ENCODE measurements around the gene GLRA3.
"Not testable (repeated sequence)": the region's sequence is repeated elsewhere in the genome, so short reads cannot be mapped to it uniquely, and the experiment has no call there.

The GLRA3 gene

DNA sequence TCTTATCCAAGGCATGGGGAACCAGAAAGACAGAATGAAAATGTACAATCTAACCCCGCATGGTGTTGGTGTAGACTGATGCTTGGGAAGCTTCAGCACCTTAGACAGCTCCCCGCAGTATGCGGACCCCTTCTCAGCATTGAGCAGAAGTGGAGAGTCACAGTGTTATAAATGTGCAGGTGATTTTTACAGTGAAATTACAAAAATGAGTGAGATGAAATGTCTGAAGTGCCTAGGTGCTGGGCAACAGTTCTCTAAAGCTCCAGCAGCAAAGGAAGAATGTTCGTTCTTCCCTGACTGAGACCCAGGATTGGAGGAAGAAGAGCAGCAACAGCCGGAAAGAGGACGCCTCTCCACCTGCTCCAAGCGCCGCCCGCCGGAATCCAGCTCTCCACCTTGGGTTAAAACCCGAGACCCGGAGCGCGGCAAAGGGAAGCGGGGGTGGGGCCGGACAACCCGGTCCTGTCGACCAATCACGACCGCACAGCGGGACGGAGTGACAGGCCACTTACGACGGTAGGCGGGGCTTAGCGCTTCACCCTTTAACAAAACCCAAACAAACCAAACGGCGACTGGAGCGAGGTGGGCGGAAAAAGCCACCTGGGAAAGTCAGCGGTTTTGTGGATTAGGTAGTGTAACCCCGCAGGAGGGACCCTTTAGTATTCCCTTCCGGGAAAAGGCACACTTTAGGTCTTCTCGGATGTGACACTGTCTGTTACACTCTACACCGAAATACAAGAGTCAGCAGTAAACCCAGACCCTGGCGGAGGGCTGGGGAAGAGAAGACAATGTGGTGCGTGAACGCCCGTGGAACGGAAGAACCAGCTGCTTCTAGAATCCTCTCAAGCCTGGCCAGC lies at the start of gene GLRA3:
GLRA3 (minus strand) TSS at position 403 of the 857 bp plus-strand sequence. CDS start 436 bp downstream, outside the sequence.
- DNase-seq = no peak

- no peak for DNase-seq
These were observed 45.9 kb upstream of the GLRA3 start for GRCh38 chr4:174874898-174875297.

- no peak for DNase-seq
These were observed 44.9 kb upstream of the GLRA3 start for GRCh38 chr4:174873931-174874330.

- DNase-seq = not testable (repeated sequence)
These were observed 44.1 kb upstream of the GLRA3 start for GRCh38 chr4:174873146-174873545.

DNA sequence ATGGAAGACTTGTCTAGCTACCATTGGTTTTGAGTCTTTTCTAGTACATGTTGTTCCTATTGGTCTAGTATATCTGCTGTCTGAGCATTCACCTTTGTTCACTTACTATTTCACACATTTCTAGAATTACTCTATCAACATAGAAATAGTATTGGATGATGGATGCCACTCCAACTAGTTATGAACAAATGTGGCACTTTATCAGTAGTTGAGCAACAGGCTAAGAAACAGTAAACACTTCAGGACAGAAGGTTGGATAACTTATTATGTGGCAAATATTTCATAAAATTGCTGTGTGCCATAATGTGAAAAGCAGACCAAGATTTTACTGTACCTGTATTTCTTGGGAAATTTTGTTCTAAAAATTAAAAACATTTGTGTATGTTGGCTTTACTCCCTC lies 42.4 kb upstream of the GLRA3 start:
- DNase-seq = no peak

DNA sequence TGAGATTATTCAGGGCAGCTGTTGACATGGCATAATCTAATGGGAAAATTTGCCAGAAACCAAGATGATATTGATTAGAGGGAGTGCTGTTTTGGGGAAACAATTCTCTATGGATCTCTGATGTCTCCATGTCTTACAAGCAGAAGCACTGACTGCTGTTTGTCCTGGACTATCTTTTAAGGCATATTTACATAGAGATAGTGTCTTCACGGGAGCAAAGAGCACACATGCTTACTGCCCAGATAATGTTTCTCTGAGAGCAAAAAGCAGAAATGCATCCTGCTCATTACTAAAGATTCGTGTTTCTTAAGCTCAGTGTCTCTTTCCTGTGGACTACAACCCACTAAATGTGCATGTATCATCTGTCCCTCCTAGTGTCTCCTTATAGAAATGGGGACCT lies 41.3 kb upstream of the GLRA3 start:
- DNase-seq = no peak

GRCh38 chr4:174869339-174869738 lies 40.3 kb upstream of the GLRA3 start:
- no peak for DNase-seq

- DNase-seq = no peak
These were observed 38.9 kb upstream of the GLRA3 start for GRCh38 chr4:174867903-174868302.

DNA sequence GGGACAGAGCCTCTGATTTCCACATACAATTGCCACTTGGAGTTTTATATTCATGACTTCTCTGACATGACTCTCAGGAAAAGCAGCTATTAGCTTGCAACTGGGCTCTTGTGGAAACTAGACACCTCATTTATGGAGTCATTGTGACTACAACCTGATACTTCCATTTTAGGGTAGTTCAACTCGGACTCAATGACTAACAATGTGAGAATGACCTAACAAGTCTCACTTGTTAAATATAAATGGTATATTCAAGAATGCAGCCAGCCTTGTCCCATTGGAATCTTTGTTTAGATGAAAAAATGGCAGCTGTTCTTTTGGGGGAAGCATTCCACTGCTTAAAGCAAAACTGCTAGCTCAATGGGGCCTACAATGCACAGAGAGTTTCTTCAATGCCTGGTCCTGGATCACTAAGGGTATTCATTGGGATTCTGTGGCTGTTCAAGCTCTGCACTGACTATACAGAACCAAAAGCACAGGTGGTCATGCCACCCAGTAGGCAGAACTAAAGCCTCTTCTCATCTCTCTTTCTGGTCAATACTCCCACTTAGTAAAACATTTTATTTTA lies 36.5 kb upstream of the GLRA3 start:
- no peak for DNase-seq

DNA sequence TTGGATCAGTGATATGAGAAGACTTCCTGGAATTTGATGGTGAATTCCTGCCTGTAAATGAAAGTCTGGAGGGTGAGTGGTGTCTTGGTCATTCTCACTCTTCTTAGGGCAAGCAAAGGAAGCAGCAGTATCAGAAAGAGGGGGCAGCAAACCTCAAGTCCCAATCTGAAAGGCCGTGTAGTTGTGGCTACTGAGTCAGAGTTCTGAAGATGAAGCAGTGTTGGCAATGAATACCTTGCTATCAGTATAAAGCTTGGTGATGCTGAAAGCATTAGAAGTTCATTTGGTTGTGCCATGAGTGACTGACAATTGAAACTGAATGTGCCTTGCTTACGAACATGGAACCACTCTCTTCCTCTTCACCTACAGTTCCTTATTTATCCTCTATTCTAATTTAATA lies 35.0 kb upstream of the GLRA3 start:
- no peak for DNase-seq

DNA sequence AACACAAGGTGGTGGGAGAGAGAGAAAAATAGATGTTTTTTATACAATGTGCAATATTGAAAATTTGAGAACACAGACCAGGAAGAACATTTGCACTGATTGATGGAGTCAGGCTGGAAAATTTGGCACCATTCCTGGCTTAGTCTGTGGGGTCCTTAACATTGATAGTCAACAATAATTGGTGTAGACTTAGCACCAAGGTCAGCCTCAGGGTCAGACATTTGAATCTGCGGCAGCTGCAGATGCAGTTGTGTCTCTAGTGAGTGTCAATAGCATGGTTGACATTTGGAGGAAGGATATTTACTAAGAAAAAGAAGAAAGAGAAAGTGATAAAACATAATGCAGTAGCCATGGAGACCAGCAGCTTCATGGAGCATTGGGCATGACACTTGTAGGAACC lies 31.5 kb upstream of the GLRA3 start:
- DNase-seq = no peak

DNA sequence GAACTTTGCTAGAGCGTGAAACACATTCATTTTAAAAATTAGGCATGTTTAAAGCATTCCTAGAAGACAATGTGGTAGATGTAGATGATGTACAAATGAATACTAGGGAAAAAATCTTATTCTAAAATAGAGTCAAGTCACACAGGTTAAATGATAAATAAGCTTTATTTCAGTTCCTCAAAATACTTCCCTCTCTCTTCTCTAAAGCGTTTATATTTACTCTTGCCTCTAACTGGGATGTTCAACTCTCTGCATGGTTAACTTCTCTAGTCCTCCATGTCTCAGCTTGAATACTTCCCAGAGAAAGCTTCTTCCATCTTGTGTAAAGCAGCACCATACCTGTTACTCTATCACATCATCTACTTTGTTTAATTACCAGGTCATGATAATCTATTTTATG lies 30.9 kb upstream of the GLRA3 start:
- DNase-seq = no peak

- no peak for DNase-seq
These were observed 28.1 kb upstream of the GLRA3 start for GRCh38 chr4:174856926-174857800.

GRCh38 chr4:174855050-174855449 lies 26.0 kb upstream of the GLRA3 start:
- no peak for DNase-seq

DNA sequence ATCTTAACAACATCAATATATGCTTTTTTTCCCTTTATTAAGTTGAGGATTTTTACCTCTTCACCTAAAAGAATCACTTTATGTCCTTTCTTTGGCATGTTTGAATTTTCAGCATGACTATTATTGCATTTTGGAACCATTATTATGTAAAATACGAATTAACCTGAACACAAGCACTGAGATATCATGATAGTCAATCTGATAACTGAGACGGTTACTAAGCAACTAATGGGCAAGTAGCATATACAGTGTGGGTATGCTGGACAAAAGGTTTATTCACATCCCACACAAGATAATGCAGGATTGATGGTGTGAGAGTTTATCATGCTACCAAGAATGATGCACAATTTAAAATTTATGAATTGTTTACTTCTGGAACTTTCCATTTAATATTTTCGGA lies 24.6 kb upstream of the GLRA3 start:
- no peak for DNase-seq

DNA sequence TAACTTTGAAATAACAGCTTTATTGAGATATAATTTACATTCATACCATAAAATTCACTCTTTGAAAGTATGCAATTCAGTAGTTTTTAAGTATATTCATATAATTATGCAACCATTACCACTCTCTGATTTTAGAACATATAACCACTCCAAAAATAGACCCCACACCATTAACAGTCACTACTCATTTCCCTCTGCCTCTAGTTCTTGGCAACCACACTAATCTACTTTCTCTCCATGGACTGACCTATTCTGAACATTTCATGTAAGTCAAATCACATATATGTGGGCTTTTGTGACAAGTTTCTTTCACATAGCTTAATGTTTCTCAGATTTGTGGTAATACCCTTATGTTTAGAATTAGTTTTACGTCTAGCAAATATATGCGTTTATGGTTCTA lies 19.5 kb upstream of the GLRA3 start:
- no peak for DNase-seq

DNA sequence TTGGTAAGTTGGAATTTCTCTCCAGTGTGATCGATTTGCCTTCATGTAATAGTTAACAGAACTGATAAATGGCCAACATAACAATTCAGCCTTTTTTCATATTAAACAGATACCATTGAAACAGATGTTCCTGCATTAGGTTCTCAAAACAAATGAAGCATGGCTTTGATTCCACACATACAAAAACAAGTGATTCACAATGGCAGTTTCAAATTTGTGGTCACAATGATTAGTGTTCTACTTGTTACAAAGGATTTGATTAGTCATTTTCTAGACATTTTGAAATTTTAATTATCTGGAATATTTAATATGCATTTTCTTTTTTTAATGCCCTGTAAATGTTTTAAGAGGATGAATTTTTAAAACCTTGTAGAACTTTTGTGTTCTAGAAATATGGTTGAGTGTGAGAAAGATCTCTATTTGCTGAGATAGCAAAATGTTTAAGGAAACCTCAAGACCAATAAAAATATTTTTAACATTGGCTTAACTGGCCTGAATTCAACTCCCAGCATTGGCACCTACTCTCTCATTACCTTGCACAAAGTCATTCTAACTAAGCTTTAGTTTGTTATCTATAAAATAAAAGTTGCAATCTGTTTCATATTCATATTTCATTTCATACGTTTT lies 18.9 kb upstream of the GLRA3 start:
- no peak for DNase-seq

GRCh38 chr4:174835536-174835935 lies 6.5 kb upstream of the GLRA3 start:
- no peak for DNase-seq

GRCh38 chr4:174834477-174834876 lies 5.4 kb upstream of the GLRA3 start:
- DNase-seq = no peak

- DNase-seq = no peak
These were observed 2.4 kb downstream of the GLRA3 start for GRCh38 chr4:174826660-174827059.

GRCh38 chr4:174815282-174815681 lies 13.8 kb downstream of the GLRA3 start:
- no peak for DNase-seq

DNA sequence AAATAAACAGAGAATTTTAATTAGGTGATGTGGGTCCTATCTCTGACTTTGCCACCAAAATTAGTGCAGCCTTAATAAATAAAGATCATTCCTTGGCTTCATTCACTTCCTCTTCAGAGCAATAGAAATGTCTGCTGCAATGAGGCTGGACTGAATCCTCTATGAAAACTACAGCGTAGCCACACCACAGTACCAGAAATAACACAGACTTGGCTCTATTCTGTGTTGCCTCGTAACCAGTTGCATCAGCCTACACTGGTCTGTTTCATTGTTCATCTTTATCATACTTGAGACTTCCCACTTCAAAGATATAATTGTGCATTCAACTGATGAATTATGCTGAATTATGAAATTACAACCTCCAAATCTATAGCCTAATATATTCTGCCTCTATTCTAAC lies 15.8 kb downstream of the GLRA3 start:
- no peak for DNase-seq

- no peak for DNase-seq
These were observed 18.2 kb downstream of the GLRA3 start for GRCh38 chr4:174810834-174811233.
